SIG-M5 treated with dmso at 0.1 percent for 504 hours (cell line): Measurements from ENCODE around the gene GZMM.

Source experiments
- DNase-seq: peaks from one replicate; lab custom pipeline; 2025; ENCODE audit not compliant: unreplicated experiment; lab: John Stamatoyannopoulos, UW

Gene GZMM

DNA sequence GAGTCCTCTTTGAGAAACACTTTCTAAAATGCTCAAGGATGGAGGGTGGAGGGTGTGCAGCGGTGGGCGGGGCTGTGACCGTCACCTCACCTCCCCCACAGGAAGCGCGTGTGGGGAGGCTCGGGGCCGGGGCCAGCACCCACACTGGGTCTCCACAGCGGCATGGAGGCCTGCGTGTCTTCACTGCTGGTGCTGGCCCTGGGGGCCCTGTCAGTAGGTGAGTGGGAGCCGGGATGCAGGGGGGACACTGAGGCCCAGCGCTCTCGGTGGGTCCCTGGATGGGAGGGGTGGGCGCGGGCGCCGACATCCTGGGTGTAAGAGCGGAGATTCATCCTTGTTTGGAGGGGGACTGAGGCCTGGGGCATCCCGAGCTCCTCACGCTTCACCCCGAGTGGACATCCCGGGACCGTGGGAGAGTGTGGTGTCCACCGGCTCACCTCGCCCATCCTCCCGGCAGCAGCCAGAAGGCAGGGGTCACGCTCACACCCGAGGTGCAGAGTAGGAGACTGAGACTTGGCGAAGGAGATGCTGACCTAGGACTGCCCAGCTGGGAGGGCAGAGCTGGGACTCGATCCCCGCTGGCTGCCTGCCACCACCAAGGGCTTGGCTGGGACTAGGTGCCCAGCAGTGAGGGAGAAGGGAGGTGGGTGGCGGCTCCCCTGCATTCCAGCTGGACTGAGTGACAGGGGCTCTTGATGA is at the start of gene GZMM:
GZMM (plus strand) TSS at position 144 of the 699 bp plus-strand sequence; CDS start at position 163, 19 bp downstream.
- DNase-seq: no peak

DNA sequence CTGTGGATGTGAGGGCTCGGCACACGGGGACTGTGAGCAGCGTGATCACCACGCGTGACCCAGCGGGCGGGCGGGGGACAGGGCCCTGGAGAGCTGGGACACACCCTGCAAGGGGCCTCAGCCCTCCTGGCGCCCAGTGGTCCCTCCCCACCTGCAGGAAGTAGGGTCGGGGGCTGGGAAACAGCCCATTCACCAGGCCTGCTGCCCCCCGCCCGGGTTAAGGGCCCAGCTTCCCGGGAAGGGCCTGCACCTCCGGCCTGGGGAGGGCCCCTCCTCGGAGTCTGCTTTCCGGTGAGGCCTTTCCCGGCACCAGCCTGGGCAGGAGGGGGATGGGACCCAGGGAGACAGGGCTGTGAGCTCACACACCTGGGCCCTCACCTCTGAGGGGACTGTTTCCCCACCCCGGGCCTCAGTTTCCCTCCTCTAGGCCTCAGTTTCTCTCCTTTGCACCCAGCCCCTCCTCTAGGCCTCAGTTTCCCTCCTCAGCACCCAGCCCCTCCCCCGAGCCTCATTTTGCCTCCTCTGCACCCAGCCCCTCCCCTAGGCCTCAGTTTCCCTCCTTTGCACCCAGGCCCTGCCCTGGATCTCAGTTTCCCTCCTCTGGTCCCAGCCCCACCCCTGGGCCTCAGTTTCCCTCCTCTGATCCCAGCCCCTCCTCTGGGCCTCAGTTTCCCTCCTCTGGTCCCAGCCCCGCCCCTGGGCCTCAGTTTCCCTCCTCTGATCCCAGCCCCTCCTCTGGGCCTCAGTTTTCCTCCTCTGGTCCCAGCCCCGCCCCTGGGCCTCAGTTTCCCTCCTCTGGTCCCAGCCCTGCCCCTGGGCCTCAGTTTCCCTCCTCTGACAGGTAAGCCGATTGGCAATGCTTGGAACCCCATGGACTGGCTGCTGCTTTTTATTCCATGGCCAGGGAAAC is 49.4 kb upstream of the GZMM start:
- DNase-seq: no peak

DNA sequence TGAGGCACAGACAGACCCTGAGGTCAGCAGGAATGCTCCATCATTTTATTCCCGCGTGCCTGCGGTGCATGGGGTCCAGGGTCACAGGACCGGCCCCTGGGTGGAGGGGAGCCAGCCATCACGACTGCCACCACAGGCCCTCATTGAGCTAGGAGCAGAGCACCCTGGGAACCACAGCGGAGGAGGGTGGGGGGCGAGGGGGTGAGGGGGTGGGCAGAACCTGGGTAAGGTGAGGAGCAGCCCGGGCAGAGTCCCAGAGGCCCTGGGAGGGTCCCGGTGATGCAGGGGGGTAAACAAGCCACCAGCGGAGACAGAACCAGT is 48.8 kb upstream of the GZMM start:
- DNase-seq: no peak

DNA sequence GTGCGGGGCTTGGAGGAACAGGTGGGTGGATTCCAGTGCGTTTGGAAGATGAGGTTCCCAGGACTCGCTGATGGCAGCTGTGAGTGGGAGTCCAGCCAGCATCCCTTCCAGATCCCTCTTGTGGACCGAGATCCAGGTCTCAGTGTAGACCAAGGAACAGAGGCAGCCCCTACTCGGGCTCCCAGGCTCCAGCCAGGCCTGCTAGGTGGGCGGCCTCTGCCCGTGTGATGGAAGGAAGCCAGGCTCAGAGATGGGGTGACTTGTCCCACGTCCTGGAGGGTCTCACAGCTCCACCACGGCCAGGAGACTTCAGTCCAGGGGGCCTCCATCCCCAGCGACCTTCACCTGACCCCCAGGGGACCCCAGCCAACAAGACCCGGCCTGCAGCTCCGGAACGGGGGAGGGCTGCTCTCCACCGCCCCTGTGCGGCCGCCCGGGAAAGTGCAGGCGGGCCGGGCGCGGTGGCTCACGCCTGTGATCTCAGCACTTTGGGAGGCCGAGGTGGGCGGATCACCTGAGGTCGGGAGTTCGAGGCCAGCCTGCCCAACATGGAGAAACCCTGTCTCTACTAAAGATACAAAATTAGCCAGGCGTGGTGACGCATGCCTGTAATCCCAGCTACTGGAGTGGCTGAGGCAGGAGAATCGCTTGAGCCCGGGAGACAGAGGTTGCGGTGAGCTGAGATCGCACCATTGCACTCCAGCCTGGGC is 48.3 kb upstream of the GZMM start:
- DNase-seq: no peak

DNA sequence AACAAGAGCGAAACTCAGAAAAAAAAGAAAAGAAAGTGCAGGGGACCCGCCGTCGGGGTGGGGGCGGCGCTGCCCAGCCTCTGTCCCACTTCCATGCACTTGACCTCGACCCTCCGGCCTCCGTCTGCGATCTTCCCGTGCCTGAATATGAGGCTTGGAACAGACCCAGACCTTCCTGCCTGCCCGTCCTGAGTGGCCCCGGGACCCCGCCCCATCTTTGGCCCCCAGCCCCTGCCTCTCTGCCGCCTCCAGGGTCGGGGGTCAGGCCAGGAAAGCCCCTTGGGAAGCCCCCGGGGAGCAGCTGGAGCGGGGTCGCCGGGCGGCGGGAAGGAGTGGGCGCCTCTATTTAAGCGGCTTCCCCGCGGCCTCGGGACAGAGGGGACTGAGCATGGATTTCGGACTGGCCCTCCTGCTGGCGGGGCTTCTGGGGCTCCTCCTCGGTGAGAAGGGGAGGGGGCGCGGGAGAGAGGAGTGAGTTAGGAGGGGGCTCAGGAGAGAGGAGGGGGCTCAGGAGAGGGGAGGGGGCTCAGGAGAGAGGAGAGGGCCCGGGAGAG is 47.7 kb upstream of the GZMM start, which contains the start of gene MADCAM1:
MADCAM1 (plus strand) TSS at position 375 of the 554 bp plus-strand sequence; CDS start at position 389, 14 bp downstream.
- DNase-seq: no peak

DNA sequence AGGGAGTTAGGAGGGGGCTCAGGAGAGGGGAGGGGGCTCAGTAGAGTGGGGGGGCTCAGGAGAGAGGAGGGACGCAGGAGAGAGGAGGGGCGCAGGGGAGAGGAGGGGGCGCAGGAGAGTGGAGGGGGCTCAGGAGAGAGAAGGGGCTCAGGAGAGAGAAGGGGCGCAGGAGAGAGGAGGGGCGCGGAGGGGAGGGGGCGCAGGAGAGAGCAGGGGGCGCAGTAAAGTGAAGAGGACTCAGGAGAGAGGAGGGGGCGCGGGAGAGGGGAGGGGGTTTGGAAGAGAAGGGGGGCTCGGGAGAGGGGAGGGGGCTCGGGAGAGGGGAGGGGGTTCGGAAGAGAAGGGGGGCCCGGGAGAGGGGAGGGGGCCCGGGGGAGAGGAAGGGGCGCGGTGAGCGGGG is 46.9 kb upstream of the GZMM start:
- DNase-seq: no peak

DNA sequence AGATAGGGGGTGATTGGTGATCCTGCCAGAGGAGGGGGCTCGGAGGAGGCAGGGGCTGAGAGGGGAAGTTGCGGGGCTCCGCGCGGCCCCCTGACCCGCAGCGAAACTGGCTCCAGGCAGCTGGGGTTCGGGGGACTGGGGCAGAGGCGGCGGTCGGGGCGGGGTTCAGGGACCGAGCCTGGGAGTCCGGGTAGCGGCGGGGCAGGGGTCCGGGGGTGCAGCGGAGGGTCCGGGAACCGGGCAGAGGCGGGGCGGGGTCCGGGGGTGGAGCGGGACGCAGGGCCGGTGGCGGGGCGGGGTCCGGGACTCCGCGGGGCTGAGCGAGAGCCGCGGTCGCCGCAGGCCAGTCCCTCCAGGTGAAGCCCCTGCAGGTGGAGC is 46.4 kb upstream of the GZMM start:
- DNase-seq: no peak

DNA sequence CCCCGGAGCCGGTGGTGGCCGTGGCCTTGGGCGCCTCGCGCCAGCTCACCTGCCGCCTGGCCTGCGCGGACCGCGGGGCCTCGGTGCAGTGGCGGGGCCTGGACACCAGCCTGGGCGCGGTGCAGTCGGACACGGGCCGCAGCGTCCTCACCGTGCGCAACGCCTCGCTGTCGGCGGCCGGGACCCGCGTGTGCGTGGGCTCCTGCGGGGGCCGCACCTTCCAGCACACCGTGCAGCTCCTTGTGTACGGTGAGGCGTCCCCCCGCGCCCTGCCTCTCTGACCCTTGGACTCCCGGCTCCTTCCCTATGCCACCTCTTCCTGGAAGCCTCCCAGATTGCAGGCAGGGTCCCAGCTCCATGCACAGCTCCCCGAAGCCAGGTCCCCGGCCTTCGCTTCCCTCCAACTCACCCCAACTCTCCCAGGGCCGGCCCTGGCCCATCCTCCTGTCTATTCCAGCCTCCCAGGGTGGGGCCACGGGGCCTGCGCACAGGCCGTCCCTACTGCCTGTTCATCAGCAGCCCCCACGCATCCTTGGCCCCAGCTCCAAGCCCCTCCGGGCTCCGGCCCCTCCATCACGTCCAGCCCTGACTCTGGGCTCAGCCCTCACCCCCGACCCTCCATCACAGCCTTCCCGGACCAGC is 45.9 kb upstream of the GZMM start:
- DNase-seq: no peak

DNA sequence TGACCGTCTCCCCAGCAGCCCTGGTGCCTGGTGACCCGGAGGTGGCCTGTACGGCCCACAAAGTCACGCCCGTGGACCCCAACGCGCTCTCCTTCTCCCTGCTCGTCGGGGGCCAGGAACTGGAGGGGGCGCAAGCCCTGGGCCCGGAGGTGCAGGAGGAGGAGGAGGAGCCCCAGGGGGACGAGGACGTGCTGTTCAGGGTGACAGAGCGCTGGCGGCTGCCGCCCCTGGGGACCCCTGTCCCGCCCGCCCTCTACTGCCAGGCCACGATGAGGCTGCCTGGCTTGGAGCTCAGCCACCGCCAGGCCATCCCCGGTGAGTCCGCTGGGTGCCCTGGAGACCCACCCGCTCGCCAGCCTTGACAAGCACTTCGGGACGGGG is 45.4 kb upstream of the GZMM start:
- DNase-seq: no peak

DNA sequence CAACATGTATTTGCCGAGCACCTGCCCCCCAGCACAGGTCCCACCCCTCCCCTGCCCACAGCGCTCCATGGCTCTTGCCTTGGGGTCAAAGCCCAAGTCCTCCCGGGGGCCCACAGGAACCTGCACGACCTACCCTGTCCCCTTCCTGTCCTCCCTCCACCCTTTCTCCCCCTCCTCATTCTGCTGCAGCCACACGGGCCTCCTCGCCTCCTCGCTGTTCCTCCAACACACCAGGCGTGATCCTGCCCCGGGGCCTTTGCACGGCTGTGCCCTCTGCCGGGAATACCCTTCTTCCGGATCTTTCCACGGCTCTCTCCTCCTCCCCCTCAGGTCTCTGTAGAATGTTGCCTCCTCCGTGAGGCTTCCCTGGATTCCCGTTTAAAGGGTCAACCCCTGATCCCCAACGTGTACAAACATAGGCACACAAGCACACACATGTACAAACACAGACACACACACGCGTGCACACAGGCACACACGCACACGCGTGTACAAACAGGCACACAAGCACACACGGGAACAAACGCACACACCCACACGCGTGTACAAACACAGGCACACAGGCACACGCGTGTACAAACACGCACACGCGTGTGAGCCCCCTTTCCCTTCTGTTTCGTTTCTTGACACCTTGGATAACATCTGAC is 44.8 kb upstream of the GZMM start:
- no peak for DNase-seq

DNA sequence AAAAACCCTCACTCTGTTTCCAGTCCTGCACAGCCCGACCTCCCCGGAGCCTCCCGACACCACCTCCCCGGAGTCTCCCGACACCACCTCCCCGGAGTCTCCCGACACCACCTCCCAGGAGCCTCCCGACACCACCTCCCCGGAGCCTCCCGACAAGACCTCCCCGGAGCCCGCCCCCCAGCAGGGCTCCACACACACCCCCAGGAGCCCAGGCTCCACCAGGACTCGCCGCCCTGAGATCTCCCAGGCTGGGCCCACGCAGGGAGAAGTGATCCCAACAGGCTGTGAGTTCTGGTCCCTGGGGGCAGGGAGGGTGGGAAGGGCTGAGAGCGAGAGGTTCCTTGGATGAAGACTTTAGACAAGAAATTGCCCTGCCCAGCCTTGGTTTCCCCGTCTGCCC is 42.2 kb upstream of the GZMM start:
- no peak for DNase-seq

DNA sequence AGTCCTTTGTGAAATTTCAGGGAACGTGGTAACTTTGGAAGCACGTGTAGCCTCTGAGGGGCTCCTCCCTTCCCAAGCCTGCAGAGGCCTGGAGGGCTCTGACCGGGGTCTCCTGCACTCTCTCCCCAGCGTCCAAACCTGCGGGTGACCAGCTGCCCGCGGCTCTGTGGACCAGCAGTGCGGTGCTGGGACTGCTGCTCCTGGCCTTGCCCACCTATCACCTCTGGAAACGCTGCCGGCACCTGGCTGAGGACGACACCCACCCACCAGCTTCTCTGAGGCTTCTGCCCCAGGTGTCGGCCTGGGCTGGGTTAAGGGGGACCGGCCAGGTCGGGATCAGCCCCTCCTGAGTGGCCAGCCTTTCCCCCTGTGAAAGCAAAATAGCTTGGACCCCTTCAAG is 39.2 kb upstream of the GZMM start:
- no peak for DNase-seq

DNA sequence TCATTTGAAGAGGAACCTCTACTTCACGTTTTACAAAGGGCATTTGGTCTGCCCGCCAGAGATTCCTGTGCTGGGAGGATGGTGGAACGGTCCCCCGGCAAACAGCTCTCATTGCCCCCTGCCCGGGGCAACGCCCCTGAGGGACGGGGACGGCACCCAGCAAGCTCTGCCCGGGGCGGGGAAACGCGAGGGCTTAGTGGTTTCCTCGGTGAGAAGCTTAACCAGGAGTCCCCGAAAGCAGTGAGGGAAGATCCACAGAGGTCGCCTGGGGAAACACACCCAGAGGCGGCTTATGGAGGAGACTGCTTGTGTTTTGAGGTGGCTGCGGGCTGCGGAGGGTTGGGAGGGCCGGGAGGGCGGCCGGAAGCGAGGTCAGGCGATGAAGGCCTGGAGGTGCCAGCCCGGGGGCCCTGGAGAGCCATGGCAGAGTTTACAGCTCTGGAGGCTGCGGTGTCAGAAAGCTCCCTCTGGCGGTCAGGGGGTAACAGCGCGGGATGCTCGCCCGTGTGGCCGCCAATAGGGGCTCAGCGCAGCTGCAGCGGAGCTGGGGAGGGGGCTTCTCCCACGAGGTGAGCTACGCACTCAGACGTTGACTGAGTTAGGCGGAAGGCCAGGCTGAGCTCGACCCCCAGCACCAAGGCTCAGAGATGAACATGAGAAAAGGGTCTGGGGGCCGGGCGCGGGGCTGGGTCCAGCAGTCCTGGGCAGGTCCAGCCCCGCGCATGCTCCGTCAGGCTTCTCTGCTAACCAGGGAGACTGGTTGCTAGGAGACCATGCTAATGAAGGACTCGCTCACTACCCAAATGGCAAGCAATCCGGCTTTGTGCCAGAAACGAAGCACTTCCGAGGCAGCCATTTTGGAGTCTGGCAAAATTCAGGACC is 37.2 kb upstream of the GZMM start:
- DNase-seq: peak; percentile 98

DNA sequence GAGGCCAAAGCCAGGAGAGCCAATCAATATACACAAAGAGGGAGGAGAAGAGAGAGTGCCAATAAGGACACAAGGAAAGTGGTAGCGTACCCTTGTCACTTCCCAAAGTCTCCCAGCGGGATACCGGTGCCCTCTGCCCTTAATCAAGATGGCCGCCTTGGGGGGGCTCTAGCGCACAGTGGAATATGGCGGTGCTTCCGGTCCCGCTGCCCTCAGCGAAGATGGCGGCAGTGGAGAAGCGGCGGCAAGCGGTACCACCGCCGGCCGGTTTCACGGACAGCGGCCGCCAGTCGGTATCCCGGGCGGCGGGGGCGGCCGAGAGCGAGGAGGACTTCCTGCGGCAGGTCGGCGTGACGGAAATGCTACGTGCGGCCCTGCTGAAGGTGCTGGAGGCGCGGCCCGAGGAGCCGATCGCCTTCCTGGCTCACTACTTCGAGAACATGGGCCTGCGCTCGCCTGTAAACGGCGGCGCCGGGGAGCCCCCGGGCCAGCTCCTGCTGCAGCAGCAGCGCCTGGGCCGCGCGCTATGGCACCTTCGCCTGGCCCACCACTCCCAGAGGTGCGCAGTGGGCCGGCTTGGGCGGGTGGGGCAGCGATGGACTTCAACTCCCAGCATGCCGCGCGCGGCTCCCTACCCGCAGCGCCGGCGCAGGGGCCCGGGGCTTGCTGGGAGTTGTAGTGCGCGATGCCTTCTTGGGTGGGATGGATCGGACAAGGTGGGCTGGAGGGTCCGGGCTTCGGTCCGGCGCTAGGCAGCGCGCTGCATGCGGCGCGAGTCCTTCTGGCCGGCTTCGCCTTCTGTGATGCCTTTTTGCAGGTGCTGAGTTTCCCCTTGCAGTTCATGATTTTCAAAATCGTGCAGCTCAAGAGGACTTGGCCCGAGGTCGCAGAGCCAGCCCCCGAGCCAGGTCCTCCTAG is 36.3 kb upstream of the GZMM start, which contains the start of gene TPGS1:
TPGS1 (plus strand) TSS at position 212 of the 918 bp plus-strand sequence; CDS start at position 222, 10 bp downstream.
- DNase-seq: peak; percentile 56

DNA sequence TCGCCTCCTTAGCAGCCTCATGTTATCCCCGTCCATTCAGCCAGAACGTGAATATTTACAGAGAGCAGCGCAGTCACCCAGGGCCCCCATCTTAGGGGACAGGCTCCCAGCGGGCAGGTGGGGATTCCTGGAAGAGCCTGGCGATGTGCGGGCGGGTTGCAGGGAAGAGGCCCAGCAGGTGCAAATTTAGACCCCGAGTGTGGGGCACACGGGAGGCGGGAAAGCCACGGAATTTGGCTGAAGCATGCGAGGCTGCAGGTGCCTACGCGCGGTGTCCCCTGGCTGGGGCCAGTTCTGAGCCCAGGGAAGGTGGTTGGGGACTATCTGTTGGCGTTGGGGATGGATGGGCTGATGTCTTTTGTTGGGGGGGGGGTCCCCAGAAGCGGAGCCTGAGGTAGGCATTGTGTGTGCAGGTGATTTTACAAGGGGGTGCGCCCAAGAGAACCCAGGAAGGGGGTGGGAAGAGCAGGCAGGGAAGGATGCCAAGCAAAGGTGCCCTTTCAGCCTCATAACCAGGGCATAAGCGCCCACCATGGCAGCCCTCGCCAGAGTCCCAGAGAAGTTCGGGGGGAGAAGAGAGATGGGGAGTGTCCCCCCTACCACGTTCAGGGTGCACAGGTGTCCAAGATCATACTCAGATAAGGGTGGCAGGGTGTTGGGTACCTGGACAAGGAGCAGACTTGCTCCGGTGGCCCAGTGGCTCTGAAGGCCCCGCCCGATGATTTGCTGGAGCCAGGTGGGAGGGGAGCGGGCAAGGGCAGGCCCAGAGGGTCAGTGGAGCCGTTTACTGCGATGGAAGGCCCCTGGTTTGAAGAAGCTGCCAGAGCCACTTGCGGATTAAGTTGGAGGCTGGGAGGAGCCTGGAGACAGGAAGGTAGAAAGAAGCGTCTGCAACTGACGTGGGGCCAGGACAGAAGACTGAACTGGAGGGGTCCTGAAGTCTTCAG is 35.4 kb upstream of the GZMM start:
- no peak for DNase-seq

DNA sequence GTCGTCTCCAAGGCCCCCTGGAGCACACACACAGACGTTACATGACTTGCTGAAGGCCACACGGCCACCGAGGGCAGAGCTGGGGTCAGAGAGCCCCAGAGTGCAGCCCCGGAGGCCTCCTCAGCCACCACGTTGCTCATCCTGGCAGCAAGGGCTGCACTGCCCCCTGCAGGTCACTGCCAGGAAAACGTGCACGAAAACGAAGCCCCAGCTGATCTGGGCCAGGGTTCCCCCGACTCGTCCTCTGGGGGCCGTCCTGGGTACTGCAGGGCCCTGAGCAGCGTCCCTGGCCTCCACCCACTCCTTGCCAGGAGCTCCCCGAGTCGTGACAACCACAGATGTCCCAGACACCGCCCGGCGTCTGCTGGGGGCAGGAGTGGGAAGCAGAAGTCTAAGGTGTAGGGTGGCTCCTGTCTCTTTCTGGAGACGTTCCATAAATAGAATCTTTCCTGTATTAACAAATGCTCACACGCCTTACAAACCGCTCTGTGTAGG is 33.2 kb upstream of the GZMM start:
- DNase-seq: peak; percentile 89
